Uterus (tissue), 2 donors: ENCODE measurements around the gene WBP2.

ENCODE experiments used
- POLR2A ChIP-seq, 2 donors: fragments of 450-650 bp; IDR thresholded peaks; one replicate each; pipeline ENCODE4 v1.6.1; 2016; ENCODE audit warnings: antibody characterized with exemption in 2 of 2, mild to moderate bottlenecking in 1 of 2, moderate library complexity in 1 of 2
- TF ChIP-seq, protein P1 (sequence below), 4 experiments: fragments of 200-600 bp in 2 of 4; fragments of 450-650 bp in 2 of 4; sonication (generic) in 2 of 4; IDR thresholded peaks; one replicate each; pipeline ENCODE4 v1.5.1; 2016 to 2019; ENCODE audit warnings: antibody characterized with exemption in 4 of 4, mild to moderate bottlenecking in 2 of 4, moderate library complexity in 1 of 4

DNA sequence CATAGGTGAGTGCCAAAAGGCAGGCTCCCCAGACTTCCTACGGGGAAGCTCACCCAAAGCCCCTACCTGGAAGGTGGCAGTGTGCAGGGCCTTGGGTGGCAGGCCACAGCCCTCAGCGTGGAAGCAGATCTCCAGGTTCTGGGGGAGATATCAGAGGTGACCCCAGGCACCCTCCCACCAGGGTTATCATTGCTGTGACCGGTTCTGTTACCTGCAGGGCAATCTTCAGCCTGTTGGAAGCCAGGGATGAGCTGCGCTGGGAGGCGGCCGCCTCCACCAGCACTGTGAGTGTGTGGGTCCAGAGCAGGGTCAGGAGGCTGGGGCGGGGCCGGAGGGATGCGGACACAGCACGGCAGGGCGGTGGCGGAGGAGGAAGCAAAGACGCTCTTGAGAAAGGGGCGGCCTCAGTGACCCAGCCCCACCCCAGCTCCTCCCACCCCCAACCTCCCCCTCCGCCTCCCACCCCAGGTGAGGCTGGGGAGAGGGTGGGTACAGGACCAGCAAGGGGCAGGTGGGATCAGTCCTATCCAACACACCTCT, 24.0 kb downstream of the WBP2 start:
- TF ChIP-seq POLR2A (IDR thresholded peaks at IDR 0.05): no peak
- TF ChIP-seq, protein P1, sequence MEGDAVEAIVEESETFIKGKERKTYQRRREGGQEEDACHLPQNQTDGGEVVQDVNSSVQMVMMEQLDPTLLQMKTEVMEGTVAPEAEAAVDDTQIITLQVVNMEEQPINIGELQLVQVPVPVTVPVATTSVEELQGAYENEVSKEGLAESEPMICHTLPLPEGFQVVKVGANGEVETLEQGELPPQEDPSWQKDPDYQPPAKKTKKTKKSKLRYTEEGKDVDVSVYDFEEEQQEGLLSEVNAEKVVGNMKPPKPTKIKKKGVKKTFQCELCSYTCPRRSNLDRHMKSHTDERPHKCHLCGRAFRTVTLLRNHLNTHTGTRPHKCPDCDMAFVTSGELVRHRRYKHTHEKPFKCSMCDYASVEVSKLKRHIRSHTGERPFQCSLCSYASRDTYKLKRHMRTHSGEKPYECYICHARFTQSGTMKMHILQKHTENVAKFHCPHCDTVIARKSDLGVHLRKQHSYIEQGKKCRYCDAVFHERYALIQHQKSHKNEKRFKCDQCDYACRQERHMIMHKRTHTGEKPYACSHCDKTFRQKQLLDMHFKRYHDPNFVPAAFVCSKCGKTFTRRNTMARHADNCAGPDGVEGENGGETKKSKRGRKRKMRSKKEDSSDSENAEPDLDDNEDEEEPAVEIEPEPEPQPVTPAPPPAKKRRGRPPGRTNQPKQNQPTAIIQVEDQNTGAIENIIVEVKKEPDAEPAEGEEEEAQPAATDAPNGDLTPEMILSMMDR (IDR thresholded peaks at IDR 0.05): no peak
